ENCODE results near the gene HTR1B.

The HTR1B gene

DNA sequence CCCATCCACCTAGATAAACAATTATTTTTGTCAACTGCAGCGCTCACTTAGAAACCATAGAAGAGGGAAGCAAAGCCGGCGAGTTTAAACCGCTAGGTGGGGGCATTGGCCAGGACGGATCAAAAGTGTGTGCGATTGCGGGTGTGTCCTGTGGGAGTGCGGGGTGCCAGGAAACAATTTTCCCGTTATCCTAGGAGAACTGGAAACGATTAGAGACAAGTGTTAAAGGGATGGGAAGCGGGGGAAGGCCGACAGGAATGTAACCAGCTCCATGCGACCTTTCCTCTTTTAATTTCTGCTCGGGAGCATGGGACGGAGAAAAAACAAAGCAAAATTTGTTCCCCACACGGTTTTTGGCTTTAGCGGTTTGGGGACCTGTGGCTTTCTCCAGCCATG is 2.8 kb upstream of the HTR1B start:
- in situ Hi-C loops (cut with HindIII; ENCODE audit: low sequenced_read_pairs): no loop called here
- H3K4me3 ChIP-seq (ENCODE audit: low read depth, low read length): peak overlapping the region; percentile 63
- peak; percentile 53 for DNase-seq (ENCODE audit: low read depth)
- TF ChIP-seq, protein P1, sequence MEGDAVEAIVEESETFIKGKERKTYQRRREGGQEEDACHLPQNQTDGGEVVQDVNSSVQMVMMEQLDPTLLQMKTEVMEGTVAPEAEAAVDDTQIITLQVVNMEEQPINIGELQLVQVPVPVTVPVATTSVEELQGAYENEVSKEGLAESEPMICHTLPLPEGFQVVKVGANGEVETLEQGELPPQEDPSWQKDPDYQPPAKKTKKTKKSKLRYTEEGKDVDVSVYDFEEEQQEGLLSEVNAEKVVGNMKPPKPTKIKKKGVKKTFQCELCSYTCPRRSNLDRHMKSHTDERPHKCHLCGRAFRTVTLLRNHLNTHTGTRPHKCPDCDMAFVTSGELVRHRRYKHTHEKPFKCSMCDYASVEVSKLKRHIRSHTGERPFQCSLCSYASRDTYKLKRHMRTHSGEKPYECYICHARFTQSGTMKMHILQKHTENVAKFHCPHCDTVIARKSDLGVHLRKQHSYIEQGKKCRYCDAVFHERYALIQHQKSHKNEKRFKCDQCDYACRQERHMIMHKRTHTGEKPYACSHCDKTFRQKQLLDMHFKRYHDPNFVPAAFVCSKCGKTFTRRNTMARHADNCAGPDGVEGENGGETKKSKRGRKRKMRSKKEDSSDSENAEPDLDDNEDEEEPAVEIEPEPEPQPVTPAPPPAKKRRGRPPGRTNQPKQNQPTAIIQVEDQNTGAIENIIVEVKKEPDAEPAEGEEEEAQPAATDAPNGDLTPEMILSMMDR (IDR thresholded peaks at IDR 0.05; ENCODE audit: low read depth, low read length, missing control alignments): peak; percentile 88

DNA sequence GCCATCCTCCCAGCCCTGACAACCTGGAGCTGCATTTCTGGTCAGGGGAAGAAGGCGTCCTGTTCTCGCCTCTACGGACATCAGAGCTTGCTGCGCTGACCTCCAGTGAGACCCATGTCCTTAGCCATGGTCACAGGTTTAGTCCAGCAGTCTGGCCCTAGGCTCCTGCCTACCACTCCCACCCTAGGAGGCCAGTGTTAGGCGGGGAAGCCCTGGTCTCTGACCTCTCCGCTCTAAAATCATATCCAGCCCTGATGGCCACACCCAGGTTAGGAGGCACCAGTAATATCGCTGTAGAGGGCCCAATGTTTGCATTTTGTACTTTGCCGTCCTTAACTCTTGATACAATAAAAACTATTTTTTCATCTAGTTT is 1.2 kb upstream of the HTR1B start:
- TF ChIP-seq, protein P1 (IDR thresholded peaks at IDR 0.05; ENCODE audit: low read depth, low read length, missing control alignments): no peak
- no peak for DNase-seq (ENCODE audit: low read depth)
- in situ Hi-C loops (cut with HindIII; ENCODE audit: low sequenced_read_pairs): no loop called here
- H3K4me3 ChIP-seq (ENCODE audit: low read depth, low read length): peak overlapping the region; percentile 52

DNA sequence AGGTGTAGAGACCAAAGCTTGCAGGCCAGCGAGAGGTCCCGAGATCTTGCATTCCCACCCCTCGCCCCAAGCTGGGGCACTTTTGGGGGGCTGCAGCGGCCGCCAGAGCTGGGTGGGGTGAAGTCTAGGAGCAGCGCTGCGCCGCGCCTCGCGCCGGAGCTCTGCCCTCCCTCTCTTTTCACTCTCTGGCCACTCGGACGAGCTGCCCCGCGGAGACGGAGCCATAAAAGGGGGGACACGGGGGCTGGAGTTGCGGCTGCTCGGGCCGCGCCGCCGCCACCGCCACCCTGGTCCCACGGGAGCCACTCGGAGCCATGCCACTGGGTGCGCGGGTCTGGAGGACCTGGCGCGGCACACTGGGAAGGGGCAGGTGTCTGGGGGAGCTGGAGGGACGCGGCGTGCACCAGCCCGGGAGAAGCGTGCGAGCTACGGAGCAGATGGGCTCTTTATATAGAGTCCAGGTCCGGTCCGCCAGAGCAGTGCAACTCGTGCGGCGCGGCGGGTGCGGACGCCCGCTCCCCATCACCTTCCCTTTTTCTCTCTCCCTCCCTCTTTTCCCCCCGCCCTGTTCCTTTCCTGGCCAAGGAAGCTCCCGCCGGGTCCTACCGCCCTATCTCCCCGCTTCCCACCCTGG is 687 bp upstream of the HTR1B start:
- in situ Hi-C loops (cut with HindIII; ENCODE audit: low sequenced_read_pairs): no loop called here
- peak overlapping the region; percentile 52 for H3K4me3 ChIP-seq (ENCODE audit: low read depth, low read length)
- DNase-seq (ENCODE audit: low read depth): no peak
- TF ChIP-seq, protein P1 (IDR thresholded peaks at IDR 0.05; ENCODE audit: low read depth, low read length, missing control alignments): no peak

DNA sequence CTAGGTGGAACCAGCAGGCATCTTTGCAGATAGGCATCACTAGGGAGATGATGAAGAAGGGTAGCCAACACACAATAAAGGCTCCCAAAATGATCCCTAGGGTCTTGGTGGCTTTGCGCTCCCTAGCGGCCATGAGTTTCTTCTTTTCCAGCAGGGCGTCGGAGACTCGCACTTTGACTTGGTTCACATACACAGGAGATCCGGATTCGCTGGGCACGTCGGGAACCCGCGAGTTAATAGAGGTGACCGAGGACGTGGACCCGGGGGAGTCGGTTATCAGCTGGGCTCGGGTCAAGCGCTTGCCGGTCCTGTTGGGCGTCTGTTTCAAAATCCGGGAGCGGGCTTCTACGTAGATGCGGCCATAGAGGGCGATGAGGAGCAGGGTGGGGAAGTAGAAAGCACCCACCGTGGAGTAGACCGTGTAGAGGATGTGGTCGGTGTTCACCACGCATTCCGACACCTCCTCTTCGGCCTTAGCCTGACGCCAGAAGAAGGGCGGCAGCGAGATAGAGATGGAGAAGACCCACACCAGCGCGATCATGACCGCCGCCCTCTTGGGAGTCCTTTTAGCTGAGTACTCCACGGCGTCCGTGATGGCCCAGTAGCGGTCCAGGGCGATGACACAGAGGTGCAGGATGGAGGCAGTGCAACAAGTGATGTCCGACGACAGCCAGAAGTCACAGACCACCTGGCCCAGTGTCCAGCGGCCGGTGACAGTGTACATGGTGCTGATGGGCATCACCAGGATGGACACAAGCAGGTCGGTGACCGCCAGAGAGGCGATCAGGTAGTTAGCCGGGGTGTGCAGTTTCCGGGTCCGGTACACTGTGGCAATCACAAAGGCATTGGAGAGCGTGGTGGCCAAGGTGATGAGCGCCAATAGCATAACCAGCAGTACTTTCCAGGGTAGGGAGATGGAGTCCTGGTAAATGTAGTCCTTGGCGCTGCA is 658 bp downstream of the HTR1B start:
- TF ChIP-seq, protein P1 (IDR thresholded peaks at IDR 0.05; ENCODE audit: low read depth, low read length, missing control alignments): peak; percentile 33
- no peak for DNase-seq (ENCODE audit: low read depth)
- H3K4me3 ChIP-seq (ENCODE audit: low read depth, low read length): peak overlapping the region; percentile 52
- in situ Hi-C loops (cut with HindIII; ENCODE audit: low sequenced_read_pairs): no loop called here

DNA sequence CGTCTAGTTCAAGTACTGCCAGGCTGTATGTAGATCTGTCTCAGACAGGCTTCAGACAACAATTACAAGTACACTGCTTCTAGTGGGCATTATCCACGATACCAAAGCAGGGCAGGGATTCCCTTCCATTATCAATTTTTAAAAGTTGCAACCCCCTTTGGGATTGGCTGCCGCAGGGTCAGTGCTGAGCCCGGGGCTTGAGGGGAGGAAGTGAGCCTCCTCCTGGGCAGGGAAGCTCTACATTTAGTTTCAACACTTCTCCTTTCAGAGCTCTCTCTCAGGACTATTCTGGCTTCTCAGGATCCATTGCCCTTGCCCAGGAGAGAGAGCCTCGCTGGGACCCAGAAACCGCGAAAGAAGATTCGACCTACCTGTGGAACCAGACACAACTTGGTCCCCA is 1.5 kb downstream of the HTR1B start:
- in situ Hi-C loops (cut with HindIII; ENCODE audit: low sequenced_read_pairs): no loop called here

DNA sequence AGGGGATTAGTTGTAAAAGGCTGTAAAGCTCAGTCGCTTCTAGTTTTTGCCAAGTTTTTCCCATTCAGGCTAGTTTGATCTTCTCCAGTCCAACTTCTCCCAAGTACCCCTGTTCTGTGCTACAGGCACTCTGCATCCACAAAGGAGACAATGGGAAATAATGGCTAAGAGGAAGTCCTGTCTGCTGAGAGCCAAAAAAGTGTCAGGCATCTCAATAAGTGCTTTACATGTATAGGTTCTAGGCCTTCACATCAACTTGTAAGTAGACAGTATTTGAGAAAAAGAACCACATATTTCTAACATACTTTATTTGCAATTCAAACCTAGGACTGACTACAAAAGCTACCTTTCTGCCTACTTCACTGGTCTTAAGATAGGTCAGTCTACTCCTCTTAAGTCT is 4.9 kb downstream of the HTR1B start:
- in situ Hi-C loops (cut with HindIII; ENCODE audit: low sequenced_read_pairs): no loop called here
- no peak overlapping the region for H3K4me3 ChIP-seq (ENCODE audit: low read depth, low read length)
- DNase-seq (ENCODE audit: low read depth): no peak
- TF ChIP-seq, protein P1 (IDR thresholded peaks at IDR 0.05; ENCODE audit: low read depth, low read length, missing control alignments): no peak

More for the DNA sequence above, 1.5 kb downstream of the HTR1B start:
- H3K4me3 ChIP-seq (ENCODE audit: low read depth, low read length): peak overlapping the region; percentile 52
- DNase-seq (ENCODE audit: low read depth): no peak
- TF ChIP-seq, protein P1 (IDR thresholded peaks at IDR 0.05; ENCODE audit: low read depth, low read length, missing control alignments): no peak

All from astrocyte of the cerebellum (primary cell).